T follicular helper cell (primary cell): ENCODE data around the gene LAMA5.

ENCODE experiments used
- DNase-seq: peaks from one replicate; pipeline ENCODE4 v3.0.0-alpha.2; 2020; ENCODE audit warnings: low read depth

Gene LAMA5

GRCh38 chr20:62330576-62331317 lies 36.4 kb downstream of the LAMA5 start:
- no peak for DNase-seq

DNA sequence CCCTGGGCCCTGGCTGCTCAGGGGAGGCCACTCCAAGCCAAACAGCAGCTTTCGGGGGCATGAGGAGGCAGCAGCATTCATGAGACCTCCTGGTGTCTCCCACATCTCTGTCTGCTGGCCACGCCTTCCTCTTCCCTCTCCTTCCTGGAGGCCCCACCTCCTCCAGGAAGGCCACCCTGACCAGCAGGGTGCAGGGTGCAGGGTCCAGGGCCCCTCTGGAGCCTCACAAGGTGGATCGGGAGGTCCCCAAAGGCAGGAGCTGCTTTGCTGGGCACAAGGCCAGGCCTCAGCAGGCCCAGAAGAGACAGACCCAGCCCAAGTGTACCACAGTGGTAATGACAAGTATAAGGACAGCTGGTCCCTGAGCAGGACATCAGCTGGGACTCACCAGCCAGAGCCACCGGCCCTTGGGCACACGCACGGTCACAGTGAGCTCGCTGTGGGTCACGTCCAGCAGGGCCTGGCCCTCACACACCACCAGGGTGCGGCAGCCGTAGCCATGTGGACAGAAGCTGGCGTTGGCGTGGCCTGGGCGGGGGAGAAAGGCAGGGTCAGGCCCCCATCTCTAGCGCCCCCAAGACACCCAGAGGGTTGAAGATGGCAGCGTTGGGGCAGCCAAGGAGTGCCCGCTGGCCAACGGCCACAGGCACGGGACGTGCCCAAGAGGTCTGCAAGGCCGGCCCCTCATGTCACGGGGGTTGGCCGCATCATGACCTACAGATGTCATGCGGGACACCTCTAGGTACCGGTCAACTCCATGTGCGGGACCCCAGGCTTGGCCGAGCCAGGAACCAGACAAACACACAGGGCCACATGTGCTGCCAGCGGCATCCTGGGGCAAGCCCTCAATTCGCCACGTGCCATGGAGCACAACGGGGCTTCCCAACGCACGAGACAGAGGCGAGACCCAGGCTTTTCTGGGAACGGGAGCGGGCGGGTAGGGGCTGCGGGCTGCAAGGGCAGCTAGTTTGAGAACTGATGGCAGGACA lies 37.4 kb downstream of the LAMA5 start:
- DNase-seq, result no peak

GRCh38 chr20:62328684-62329388 lies 38.3 kb downstream of the LAMA5 start:
- DNase-seq, result no peak

DNA sequence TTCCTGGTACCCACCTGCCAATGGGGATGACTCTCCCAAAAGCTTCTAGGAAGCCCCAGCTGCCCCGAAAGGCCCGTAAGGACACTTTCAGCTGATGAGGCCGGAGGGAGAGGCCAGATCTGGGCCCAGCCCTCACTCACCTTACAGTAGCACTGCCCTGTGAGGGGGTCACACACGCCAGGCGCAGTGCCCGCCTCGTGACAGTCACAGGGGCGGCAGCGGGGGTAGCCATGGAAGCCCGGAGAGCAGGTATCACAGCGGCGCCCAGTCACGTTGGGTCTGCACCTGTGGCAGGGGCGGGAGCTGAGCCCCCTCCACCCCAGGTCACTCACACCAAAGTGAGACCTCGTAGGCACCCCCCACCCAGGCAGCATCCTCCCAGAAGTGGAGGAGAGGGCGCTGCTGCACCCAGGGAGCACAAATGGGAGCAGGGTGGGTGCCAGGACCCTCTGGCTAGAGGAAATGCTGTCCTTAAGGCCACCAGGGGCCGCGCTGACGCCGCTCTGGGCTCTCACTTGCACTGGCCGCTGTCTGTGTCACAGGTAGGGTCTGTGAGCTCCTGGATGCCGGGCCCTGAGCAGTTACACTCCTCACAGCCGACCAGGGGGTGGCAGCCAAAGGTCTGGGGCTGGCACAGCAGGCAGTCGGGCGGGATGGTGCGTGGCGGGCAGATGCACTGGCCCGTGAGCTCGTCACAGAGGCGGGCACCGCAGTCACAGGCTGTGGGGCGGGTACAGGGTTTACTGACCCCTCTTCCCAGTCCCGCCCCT lies 39.2 kb downstream of the LAMA5 start:
- no peak for DNase-seq

- no peak for DNase-seq
These were observed 40.0 kb downstream of the LAMA5 start for GRCh38 chr20:62326959-62327725.

- DNase-seq, result no peak
These were observed 40.6 kb downstream of the LAMA5 start for GRCh38 chr20:62326559-62326958.

GRCh38 chr20:62325172-62325905 lies 41.8 kb downstream of the LAMA5 start:
- DNase-seq, result no peak

DNA sequence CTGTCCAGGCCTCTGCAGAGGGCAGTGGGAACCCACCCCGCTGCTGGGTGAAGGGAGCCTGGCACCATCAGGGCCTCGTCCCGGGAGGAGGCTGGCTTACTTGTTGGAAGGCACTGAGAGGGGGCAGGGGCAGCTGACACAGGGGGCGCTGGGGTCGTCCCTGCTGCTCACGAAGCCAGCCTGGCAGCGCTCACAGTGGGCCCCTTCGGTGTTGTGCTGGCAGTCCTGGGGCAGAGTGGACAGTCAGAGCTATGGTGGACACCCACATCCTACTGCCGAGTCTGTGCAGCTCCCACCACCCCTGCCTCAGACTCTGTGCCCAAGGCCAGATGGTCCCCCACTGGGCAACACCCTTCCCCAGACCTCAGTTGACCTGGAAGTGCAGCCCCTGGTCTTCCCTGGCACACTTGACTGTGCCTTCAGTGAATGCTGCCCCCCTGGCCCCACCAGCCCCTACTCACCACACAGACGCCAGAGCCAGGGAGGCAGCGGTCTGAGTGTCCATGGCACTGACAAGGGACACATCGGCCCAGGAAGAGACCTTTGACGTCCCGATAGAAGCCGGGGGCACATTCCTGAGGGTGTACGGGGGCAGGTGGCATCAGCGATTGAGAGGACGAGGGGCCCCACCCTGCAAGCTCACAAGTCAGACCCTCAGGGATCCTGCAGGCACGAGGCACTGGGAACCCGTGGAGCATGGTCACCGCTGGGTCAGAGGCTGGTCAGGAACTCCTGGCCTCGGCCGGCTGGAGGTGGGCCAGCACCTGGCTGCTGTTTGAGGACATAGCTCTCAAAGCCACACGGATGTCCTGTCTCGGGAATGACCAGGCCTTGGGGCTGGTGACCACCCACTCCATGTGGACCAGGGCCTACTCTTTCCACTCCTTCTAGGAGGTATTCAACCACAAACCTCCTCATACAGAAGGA lies 42.9 kb downstream of the LAMA5 start:
- no peak for DNase-seq

DNA sequence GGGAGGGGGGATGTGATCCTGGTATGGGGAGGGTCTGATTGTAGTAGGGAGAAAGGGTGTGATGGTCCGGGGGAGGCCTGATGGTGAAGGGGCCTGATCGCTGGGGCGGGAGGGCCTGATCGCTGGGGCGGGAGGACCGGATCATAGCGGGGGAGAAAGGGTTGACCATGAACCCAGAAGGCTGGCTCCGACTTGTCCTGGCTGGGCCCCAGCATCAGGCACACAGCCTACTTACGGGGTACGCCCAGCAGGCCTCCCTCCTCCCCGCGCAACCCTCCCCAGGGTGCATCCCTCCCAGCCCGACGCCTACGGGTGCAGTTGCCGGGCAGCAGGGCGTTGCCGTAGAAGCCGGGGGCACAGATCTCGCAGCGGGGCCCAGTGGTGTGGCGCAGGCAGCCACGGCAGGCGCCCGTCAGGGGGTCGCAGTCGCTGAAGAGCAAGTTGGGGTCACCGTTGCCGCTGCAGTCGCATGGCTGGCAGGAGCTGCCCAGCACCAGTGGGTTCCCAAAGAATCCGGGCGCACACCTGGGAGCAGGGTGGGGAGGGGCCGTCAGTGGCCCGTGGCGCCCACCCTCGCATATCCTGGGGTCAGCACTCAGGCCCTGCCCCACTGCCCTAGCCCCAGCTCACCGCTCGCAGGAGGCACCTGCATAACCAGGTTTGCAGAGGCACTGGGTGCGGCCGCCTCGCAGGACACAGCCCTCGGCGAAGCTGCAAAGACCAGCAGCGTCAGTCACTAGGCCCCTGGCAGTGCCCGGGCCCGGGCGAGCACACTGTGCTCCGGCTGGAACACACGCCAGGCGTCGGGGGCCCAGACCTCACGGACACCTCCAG lies 43.7 kb downstream of the LAMA5 start:
- no peak for DNase-seq

DNA sequence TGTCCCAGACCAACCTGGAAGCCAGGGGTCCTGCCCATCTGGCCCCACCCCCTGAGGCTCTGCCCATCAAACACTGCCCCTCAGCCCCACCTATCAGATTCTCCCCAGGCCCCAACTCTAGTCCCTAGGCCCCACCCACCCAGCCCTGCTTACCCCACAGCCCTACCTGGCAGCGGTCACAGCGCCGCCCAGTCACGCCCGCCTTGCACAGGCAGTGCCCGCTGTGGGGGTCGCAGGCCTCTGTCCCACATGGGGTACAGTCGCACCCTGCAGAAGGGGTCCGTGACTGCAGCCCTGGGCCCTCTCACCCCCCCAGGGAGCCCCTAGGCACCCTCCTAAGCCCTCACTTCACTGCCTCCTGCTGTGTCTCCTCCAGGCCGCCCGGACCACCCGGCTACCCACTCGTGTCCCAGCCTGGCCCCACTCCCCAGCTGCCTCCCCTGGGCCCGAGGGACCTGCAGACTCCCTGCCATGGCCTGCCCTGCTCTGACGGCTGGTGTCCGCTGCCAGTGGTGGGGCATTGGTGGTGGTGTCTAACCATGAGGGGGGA lies 44.5 kb downstream of the LAMA5 start:
- no peak for DNase-seq

DNA sequence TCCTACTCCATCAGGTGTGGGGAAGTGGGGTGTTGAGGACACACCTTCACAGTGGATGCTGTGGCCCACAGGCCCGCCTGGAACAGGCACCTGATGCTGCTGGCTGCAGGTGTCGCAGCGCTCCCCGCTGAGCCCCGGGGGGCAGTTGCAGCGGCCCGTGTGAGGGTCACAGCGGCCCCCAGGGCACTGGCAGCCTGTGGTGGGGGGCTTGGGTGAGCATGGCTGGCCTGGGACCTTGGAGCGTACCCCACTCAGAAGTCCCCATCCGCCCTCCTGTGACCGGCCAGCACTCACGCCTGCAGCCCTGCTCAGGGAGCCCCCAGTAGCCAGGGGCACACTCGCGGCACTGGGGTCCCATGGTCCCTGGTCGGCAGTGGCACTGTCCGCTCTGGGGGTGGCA lies 45.1 kb downstream of the LAMA5 start:
- DNase-seq, result no peak

DNA sequence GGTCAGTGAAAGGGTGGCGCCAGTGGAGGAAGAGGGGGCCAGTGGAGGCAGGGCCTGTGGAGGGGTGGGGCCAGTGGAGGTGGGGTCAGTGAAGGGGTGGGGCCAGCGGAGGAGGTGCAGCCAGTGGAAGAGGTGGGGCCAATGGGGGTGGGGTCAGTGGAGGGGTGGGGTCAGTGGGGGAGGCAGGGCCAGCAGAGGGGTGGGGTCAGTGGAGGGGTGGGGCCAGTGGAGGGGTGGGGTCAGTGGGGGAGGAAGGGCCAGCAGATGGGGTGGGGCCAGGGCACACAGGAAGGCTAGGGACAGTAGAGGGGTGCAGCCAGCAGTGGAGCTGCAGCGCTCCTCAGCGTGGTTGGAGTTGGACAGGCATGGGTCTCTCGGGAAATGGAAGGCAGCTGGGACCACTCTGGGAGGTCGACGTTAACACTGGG lies 45.6 kb downstream of the LAMA5 start:
- DNase-seq, result no peak

DNA sequence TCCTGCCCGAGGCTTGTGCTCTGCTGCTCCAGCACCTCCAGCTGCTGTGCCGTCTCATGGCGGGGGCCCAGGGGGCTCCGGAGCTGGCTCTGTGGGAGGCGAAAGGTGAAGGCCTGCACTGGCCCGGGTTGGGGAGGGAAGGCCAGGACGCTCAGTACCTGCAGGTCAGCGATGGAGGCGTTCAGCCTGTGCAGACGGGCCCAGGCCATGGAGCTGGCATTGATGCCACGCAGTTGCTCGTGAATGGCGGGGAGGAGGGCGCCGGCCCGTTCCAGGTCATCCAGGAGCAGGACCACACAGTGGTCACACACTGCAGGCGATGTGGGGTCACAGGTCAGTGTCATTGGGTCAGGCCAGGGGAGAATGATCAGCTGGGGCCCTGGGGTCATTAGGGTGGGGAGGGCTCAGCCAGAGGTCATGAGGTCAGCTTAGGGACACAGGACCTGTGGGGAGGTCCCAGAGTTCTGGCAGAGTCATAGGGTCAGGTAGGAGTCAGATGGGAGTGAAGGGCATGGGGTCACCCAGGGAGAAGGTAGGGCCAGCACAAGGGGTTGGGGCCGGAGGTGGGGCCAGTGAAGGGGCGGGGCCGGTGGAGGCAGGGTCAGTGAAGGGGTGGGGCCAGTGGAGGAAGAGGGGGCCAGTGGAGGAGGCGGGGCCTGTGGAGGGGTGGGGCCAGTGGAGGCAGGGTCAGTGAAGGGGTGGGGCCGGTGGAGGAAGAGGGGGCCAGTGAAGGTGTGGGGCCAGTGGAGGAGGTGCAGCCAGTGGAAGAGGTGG lies 46.3 kb downstream of the LAMA5 start:
- DNase-seq, result no peak

GRCh38 chr20:62319346-62319909 lies 47.7 kb downstream of the LAMA5 start:
- DNase-seq, result no peak

GRCh38 chr20:62318400-62319345 lies 48.4 kb downstream of the LAMA5 start:
- DNase-seq, result no peak
